ENCODE results near the gene MRPS25.

MRPS25 gene

DNA sequence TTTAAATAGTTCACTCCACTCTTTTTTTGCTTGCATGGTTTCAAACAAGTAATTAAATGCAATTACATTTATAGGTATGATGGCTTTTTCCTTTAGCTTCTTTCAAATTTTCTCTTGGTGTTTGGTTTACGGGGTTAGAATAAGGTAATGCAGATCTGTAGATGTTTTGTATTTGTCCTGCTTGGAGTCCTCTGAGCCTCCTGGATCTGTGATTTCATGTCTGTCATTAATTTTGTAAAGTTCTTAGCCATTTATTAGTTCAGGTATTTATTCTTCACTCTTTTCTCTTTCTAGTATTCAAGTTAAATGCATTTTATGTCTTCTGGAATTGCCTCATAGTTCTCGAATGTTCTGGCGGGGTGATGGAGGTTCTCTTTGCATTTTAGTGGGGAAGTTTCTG, 1.4 kb upstream of the MRPS25 start:
- no peak overlapping the region for H3K4me3 ChIP-seq (ENCODE audit: low read depth, low read length)
- DNase-seq (ENCODE audit: low read depth) = no peak
- TF ChIP-seq, protein P1, sequence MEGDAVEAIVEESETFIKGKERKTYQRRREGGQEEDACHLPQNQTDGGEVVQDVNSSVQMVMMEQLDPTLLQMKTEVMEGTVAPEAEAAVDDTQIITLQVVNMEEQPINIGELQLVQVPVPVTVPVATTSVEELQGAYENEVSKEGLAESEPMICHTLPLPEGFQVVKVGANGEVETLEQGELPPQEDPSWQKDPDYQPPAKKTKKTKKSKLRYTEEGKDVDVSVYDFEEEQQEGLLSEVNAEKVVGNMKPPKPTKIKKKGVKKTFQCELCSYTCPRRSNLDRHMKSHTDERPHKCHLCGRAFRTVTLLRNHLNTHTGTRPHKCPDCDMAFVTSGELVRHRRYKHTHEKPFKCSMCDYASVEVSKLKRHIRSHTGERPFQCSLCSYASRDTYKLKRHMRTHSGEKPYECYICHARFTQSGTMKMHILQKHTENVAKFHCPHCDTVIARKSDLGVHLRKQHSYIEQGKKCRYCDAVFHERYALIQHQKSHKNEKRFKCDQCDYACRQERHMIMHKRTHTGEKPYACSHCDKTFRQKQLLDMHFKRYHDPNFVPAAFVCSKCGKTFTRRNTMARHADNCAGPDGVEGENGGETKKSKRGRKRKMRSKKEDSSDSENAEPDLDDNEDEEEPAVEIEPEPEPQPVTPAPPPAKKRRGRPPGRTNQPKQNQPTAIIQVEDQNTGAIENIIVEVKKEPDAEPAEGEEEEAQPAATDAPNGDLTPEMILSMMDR (IDR thresholded peaks at IDR 0.05; ENCODE audit: insufficient read depth, low read depth, low read length, missing control alignments) = no peak

DNA sequence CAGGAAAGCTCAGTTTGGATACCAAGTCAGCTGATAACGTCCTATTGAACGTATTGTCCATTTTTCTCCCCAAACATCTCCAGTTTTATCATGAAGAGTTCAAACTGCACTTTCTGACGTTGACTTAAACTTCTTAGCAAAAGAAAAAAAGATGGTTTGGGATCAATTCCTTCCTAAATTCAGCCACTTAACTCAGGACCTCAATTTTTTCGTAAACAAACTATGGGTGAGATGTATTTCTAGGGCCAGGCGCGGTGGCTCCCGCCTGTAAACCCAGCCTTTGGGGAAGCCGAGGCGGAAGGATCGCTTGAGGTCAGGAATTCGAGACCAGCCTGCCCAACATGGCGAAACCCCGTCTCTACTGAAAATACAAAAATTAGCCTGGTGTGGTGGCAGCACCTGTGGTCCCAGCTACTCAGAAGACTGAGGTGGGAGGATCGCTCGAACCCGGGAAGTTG, 464 bp upstream of the MRPS25 start:
- H3K4me3 ChIP-seq (ENCODE audit: low read depth, low read length) = peak overlapping the region; percentile 66
- TF ChIP-seq, protein P1 (IDR thresholded peaks at IDR 0.05; ENCODE audit: insufficient read depth, low read depth, low read length, missing control alignments) = no peak
- no peak for DNase-seq (ENCODE audit: low read depth)

DNA sequence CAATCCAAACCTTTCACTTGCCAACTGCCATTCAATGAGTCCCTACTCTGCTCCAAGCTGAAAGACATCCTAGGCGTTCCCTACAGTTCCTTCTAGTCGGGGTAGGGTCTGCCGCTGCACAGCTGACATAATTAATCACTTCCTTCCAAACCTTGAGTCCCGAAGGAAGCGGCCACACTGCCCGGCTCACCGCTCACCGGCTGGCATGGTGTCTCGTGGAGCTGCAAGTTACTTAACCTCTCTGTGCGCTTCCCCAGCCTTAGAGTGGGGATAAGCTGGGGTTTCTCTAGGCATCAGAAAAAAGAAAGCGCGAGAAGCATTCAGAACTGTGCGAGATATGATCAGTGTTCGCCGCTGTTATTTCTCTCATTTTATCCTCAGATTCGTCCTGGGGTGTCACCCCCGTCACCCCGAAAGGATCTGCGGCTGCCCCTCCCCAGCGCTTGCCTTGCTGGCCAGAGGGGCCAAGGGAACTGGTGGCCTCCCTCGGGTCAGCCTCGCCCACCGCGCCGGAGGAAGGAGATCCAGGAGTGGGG, 748 bp downstream of the MRPS25 start:
- TF ChIP-seq, protein P1 (IDR thresholded peaks at IDR 0.05; ENCODE audit: insufficient read depth, low read depth, low read length, missing control alignments) = no peak
- DNase-seq (ENCODE audit: low read depth) = peak; percentile 44
- H3K4me3 ChIP-seq (ENCODE audit: low read depth, low read length) = peak overlapping the region; percentile 66

DNA sequence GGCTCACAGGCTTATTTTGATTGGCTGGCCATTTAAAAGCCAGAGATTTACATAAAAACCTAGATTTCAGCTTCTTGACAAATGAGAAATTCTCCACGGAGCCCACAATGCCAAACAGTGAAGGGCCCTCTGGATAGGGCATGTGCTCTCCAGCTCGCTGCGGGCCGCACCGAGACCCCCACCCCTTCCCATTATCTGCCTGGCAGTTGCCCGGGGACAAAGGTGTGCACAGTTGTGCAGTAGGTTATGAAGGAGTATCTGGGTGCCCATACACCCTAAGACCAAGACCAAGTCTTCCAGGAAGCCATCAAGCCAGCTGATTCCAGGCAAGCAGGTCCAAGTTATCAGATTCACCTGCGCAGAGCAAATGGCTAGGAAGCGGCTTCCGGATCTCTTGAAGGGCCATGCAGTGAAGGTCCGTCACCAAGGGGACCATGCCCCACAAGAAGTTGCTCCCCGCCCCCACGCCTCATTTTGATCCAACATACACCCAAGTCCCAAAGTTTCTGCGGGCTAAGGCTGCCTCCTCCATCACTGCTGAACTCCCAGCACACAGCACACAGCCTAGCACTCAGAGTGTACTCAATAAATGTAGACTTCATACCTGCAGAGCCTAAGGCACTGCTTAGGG, 1.3 kb downstream of the MRPS25 start:
- H3K4me3 ChIP-seq (ENCODE audit: low read depth, low read length) = peak overlapping the region; percentile 66
- DNase-seq (ENCODE audit: low read depth) = peak; percentile 13
- TF ChIP-seq, protein P1 (IDR thresholded peaks at IDR 0.05; ENCODE audit: insufficient read depth, low read depth, low read length, missing control alignments) = no peak

DNA sequence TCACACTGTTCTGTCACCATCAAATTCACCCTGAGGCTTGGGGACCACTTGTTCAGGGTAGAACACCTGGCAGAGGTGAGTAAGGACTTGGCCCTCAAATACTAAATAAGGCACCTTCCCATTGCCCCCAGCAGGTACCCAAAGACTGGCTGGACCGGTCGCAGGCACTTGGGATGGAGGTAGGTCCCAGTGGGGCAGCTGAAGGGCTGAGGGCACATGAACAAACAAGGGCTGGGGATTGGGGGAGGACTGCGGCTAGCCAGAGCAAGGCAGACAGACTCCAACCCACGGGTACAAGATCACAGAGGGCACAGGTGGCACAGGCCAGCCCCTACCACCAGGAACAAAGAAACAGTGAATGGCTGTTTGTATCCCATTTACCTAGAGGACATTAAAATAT, 1.9 kb downstream of the MRPS25 start:
- no peak for DNase-seq (ENCODE audit: low read depth)
- TF ChIP-seq, protein P1 (IDR thresholded peaks at IDR 0.05; ENCODE audit: insufficient read depth, low read depth, low read length, missing control alignments) = no peak
- peak overlapping the region; percentile 66; the same call in 1 of the 2 replicates for H3K4me3 ChIP-seq (ENCODE audit: low read depth, low read length)

DNA sequence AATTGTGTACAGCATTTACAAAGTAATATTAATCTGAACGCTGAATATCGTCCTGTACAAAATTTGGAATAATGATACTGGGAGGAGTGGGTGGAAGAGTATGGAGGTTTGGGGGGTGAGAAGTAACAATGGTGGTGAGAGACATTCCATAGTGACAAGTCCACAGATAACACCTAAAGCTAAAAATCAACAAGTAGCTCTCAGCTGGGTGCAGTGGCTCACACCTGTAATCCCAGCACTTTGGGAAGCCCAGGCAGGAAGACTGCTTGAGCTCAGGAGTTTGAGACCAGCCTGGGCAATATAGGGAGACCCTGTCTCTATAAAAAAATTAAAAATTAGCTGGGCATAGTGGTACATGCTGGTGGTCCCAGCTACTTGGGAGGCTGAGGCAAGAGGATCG, 5.1 kb downstream of the MRPS25 start:
- TF ChIP-seq, protein P1 (IDR thresholded peaks at IDR 0.05; ENCODE audit: insufficient read depth, low read depth, low read length, missing control alignments) = no peak
- no peak for DNase-seq (ENCODE audit: low read depth)
- H3K4me3 ChIP-seq (ENCODE audit: low read depth, low read length) = no peak overlapping the region
